Heart right ventricle (tissue), 16 donors: ENCODE results near the gene ZNF518A. TPM values are rescaled to one million over a fixed set of nuclear protein-coding genes. Genes with fewer than 3 reads are reported as not detected.

ENCODE experiments used
- ATAC-seq, 8 donors: fragments of 200-7000 bp; cut with Tn5 transposase; one replicate each; pipeline ENCODE4 v1.9.1; 2020; ENCODE audit warnings: mild to moderate bottlenecking in 8 of 8, moderate library complexity in 8 of 8, moderate number of reproducible peaks in 1 of 8
- DNase-seq, 2 donors: peaks; one replicate each; pipeline ENCODE4 v3.0.0-alpha.2; 2020
- H3K27ac ChIP-seq, 10 donors: fragments of 200-600 bp; sonication (generic) in 2 of 10; one replicate each; pipeline versions ENCODE4 v1.5.0 to v1.8.0; 2020 to 2022; ENCODE audit warnings: mild to moderate bottlenecking in 3 of 10
- H3K27me3 ChIP-seq, 7 donors: fragments of 200-600 bp; one replicate each; pipeline ENCODE4 v1.8.0; 2021 to 2022; ENCODE audit warnings: mild to moderate bottlenecking in 2 of 7
- H3K36me3 ChIP-seq, 9 donors: fragments of 200-600 bp; sonication (generic) in 1 of 9; one replicate each; pipeline versions ENCODE4 v1.5.0 to v1.8.0; 2020 to 2022; ENCODE audit warnings: mild to moderate bottlenecking in 2 of 9
- H3K4me1 ChIP-seq, 9 donors: fragments of 200-600 bp; sonication (generic) in 1 of 9; one replicate each; pipeline versions ENCODE4 v1.5.0 to v1.8.0; 2020 to 2022; ENCODE audit warnings: mild to moderate bottlenecking in 4 of 9
- H3K4me3 ChIP-seq, 10 donors: fragments of 200-600 bp; sonication (generic) in 2 of 10; one replicate each; pipeline versions ENCODE4 v1.5.0 to v1.8.0; 2020 to 2022; ENCODE audit warnings: mild to moderate bottlenecking in 7 of 10, moderate library complexity in 2 of 10
- H3K9me3 ChIP-seq, 11 donors: fragments of 200-600 bp in 10 of 11; sonication (generic) in 2 of 11; one replicate each; pipeline versions ENCODE4 v1.5.0 to v1.8.0; 2013 to 2022; ENCODE audit warnings: mild to moderate bottlenecking in 2 of 11, control low read depth in 1 of 11, moderate library complexity in 1 of 11
- WGBS, 2 donors: extraction: QIAGEN DNeasy Blood & Tissue Kit; methylation state at CpG; one replicate each; pipeline ENCODE4 v1.1.7; 2013; ENCODE audit warnings: inconsistent platforms in 1 of 2; 5-methylcytosine and 5-hydroxymethylcytosine counted together
- intact Hi-C, 10 donors: fragments of 100-400 bp; cut with DNase I; formaldehyde crosslinking; loops; one replicate each; pipeline versions ENCODE4 v1.11.1 to v1.14.2; 2022
- polyA plus RNA-seq, 2 donors: library from polyadenylated mRNA; stranded (reverse); fragments of 200-250 nt; gene quantifications; one replicate each; pipeline ENCODE4 v1.2.3, GENCODE V29; 2013
- total RNA-seq, 10 donors: library from RNA; stranded (reverse); fragmentation: NEBNext Ultra II Directional in 3 of 10; extraction: Animal tissue kit (Norgen Biotek cat#: 25700) in 3 of 10; gene quantifications; one replicate each; pipeline versions ENCODE4 v1.2.1 to v1.2.4, GENCODE V29; 2021 to 2023
- TF ChIP-seq, protein P1 (sequence below), 9 donors: fragments of 200-600 bp; sonication (generic) in 2 of 9; IDR thresholded peaks; one replicate each; pipeline versions ENCODE4 v1.5.0 to v1.8.0; 2021 to 2022; ENCODE audit warnings: antibody characterized with exemption in 9 of 9, mild to moderate bottlenecking in 5 of 9, moderate library complexity in 1 of 9
- donor health status: Arrhythmogenic right ventricular cardiomyopathy.
- donor health status: ischemic (EF 13 %, LVEDD 7.1; RV severe dilation, severe dysfunction).
- donor health status: healthy with polysubstance abuse.
- donor health status: DM: no; HTN: yes; CAD: no.
- donor health status: DM: no; HTN: no; CAD: no.
- donor health status: ischemic (EF 25% LVEDD 6.9; RV normal size, moderate dysfunction).
- donor health status: ischemic (EF 25% LVEDD 5.7; RV mildly dilated, moderate dysfunction).
- donor health status: healthy.
- donor health status: DM: yes; HTN: yes; CAD: no.
- donor health status: Ischemic cardiomyopathy.
- donor health status: ischemic (EF 35%, LVEDD 5.7; RV mildly dilated, moderate dysfunction).
- donor health status: nonischemic (EF 11% LVEDD 7.7; RV severe dilation, severe dysfunction).
- donor health status: DM: yes; HTN: yes; CAD: no.
- donor health status: PGD.
- donor health status: ischemic (EF 29% LVEDD 5.4; RV normal size, mild dysfunction).
- donor health status: nonischemic (EF 23%, LVEDD 6.1; RV moderate dilation, normal function).

ZNF518A gene
- total and polyA plus RNA-seq, 12 donors = 1.7 to 15.0 (median 12.2) TPM

DNA sequence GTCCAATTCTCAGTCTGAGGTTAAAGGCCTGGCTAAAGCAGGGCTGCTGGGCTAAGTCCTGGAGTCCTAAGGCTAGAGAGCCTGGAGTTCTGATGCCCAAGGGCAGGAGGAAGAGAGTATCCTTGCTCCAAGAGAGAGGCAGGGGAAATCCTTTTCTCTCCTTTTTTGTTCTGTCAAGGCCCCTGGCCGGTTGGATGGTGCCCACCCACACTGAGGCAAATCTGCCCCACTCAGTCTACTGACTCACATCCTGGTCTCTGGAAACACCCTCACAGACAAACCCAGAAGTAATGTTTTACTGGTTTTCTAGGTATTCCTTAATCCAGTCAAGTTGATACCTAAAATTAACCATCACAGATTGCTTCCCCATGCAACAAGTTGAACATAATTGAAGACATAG lies 23.0 kb downstream of the ZNF518A start:
- TF ChIP-seq, protein P1, sequence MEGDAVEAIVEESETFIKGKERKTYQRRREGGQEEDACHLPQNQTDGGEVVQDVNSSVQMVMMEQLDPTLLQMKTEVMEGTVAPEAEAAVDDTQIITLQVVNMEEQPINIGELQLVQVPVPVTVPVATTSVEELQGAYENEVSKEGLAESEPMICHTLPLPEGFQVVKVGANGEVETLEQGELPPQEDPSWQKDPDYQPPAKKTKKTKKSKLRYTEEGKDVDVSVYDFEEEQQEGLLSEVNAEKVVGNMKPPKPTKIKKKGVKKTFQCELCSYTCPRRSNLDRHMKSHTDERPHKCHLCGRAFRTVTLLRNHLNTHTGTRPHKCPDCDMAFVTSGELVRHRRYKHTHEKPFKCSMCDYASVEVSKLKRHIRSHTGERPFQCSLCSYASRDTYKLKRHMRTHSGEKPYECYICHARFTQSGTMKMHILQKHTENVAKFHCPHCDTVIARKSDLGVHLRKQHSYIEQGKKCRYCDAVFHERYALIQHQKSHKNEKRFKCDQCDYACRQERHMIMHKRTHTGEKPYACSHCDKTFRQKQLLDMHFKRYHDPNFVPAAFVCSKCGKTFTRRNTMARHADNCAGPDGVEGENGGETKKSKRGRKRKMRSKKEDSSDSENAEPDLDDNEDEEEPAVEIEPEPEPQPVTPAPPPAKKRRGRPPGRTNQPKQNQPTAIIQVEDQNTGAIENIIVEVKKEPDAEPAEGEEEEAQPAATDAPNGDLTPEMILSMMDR (IDR thresholded peaks at IDR 0.05) = no peak
- Histone ChIP-seq H3K27me3 (no peaks in the 10 kb centered on the region), H3K27ac (no peak overlapping the region), H3K9me3 (no peaks in the 10 kb centered on the region), H3K4me3 (no peak overlapping the region), H3K4me1 (no peaks in the 10 kb centered on the region), H3K36me3 (peaks cover 0 to 93% (median 61%) of the 10 kb centered on the region in 9 donors)
- WGBS, 2 donors = 89 to 100% methylated on average over 1 of the region's 1 CpG
- intact Hi-C loops = no loop called here
- ATAC-seq (no peak), DNase-seq (no peak)

DNA sequence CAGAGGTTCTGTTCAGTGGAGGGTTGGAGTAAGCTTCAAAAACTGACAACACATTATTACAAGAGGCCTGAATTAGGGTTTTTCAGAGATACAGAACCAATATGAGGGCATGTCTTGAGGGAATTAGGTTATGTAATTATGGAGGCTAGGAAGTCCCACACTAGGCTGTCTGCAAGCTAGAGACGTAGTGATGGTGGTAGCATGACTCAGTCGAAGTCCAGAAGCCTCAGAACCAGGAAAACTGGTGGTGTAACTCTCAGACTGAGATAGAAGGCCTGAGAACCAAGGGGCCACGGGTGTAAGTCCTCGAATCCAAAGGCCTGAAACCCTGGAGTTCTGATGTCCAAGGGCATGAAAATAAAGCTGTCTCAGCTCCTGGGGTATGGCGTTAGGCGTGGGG lies 35.6 kb downstream of the ZNF518A start:
- TF ChIP-seq, protein P1 (IDR thresholded peaks at IDR 0.05) = no peak
- H3K4me1 ChIP-seq = no peaks in the 10 kb centered on the region
- 94 to 98% methylated on average over 6 of the region's 6 CpGs for WGBS, 2 donors
- intact Hi-C loops = no loop called here
- H3K27me3 ChIP-seq = no peaks in the 10 kb centered on the region
- H3K9me3 ChIP-seq = peaks cover 0 to 48% (median 21%) of the 10 kb centered on the region in 11 donors
- no peak overlapping the region for H3K4me3 ChIP-seq
- ATAC-seq (no peak), DNase-seq (no peak)
- H3K36me3 ChIP-seq = peaks cover 0 to 10% (median 3%) of the 10 kb centered on the region in 9 donors
- no peak overlapping the region for H3K27ac ChIP-seq

GRCh38 chr10:96168546-96168945 lies 38.4 kb downstream of the ZNF518A start:
- 66 to 69% methylated on average over 1 of the region's 1 CpG for whole genome bisulfite sequencing, 2 donors
- intact Hi-C loops = no loop called here
- DNase-seq = no peak
- no peak overlapping the region for H3K27ac ChIP-seq
- H3K27me3 ChIP-seq = no peaks in the 10 kb centered on the region
- TF ChIP-seq, protein P1 (IDR thresholded peaks at IDR 0.05) = no peak
- ATAC-seq = no peak
- no peaks in the 10 kb centered on the region for H3K4me1 ChIP-seq
- H3K4me3 ChIP-seq = no peak overlapping the region
- H3K36me3 ChIP-seq = peaks cover 0 to 6% (median 0%) of the 10 kb centered on the region in 9 donors
- peaks cover 0 to 75% (median 27%) of the 10 kb centered on the region in 11 donors for H3K9me3 ChIP-seq

DNA sequence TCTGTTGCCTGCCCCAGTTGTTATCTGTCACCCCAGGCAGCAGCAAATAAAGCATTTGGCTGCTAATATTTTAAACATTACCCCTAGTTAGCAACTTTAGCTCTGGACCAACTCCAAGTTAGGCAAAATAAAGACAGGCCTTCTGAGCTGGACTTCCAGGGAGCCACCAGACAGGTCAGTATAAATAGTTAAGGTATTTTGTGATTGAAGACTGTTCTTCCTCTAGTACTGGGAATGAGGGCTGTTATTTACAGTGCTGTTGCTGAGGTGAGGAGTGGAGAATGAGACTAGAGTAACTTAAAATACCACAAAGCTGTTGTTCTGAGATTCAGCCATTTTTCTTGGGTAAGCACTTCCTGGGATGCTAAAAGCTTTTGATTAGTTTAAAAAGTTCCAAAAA lies 40.1 kb downstream of the ZNF518A start:
- Histone ChIP-seq H3K27ac (no peak overlapping the region), H3K27me3 (no peaks in the 10 kb centered on the region), H3K9me3 (peaks cover 0 to 82% (median 27%) of the 10 kb centered on the region in 11 donors), H3K36me3 (peaks cover 0 to 6% (median 0%) of the 10 kb centered on the region in 9 donors), H3K4me3 (no peak overlapping the region), H3K4me1 (no peaks in the 10 kb centered on the region)
- DNase-seq = no peak
- intact Hi-C loops = no loop called here
- TF ChIP-seq, protein P1 (IDR thresholded peaks at IDR 0.05) = no peak
- ATAC-seq = no peak
